ENCODE measurements around the gene ATP8A1.

Gene ATP8A1

DNA sequence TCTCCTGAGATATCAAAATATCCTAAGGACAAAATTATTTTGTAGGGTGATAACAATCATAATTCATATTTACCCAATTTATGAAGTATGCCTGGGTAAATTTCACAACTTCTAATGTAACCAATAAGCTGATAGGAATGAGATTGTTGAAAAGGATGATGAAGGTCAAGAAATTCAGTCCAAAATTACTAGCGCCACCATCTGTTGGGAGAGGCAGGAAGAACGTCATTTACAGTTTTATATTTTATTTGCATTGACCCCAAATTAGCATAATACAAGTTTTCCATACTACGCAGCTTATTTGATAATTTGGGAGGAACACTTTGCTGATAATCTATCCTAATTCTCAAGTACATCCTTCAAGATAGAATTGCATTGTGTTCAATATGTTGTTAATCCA lies 78.7 kb downstream of the ATP8A1 start:
- ATAC-seq (ENCODE audit: insufficient read depth, low read depth) (no peak), DNase-seq (no peak)
- Histone ChIP-seq H3K4me3 (ENCODE audit: low read depth in 1 of 2, low read length in 2 of 2) (no peak overlapping the region), H3K4me1 (ENCODE audit: insufficient read depth, low read length) (no peaks in the 10 kb centered on the region), H3K27me3 (ENCODE audit: insufficient read depth, low read length, poor library complexity) (no peaks in the 10 kb centered on the region), H3K9ac (ENCODE audit: low read depth, low read length) (no peak overlapping the region), H3K36me3 (ENCODE audit: insufficient read depth, low read length) (no peaks in the 10 kb centered on the region), H2AFZ (ENCODE audit: low read depth, low read length) (no peak overlapping the region), H3K4me2 (ENCODE audit: insufficient read depth, low read length) (no peak overlapping the region), H3K9me3 (ENCODE audit: insufficient read depth, low read length, severe bottlenecking) (no peaks in the 10 kb centered on the region), H3K27ac (ENCODE audit: low read length) (no peak overlapping the region), H3K79me2 (ENCODE audit: insufficient read depth, low read length) (no peaks in the 10 kb centered on the region), H4K20me1 (ENCODE audit: insufficient read depth, low read length) (no peaks in the 10 kb centered on the region)
- TF ChIP-seq EZH2 (IDR thresholded peaks at IDR 0.05; ENCODE audit: borderline replicate concordance, low read depth, low read length, severe bottlenecking), result no peak
- TF ChIP-seq, protein P1, sequence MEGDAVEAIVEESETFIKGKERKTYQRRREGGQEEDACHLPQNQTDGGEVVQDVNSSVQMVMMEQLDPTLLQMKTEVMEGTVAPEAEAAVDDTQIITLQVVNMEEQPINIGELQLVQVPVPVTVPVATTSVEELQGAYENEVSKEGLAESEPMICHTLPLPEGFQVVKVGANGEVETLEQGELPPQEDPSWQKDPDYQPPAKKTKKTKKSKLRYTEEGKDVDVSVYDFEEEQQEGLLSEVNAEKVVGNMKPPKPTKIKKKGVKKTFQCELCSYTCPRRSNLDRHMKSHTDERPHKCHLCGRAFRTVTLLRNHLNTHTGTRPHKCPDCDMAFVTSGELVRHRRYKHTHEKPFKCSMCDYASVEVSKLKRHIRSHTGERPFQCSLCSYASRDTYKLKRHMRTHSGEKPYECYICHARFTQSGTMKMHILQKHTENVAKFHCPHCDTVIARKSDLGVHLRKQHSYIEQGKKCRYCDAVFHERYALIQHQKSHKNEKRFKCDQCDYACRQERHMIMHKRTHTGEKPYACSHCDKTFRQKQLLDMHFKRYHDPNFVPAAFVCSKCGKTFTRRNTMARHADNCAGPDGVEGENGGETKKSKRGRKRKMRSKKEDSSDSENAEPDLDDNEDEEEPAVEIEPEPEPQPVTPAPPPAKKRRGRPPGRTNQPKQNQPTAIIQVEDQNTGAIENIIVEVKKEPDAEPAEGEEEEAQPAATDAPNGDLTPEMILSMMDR (IDR thresholded peaks at IDR 0.05; ENCODE audit: borderline replicate concordance, extremely low read depth, low read length, poor library complexity, severe bottlenecking), result peak; percentile 3

DNA sequence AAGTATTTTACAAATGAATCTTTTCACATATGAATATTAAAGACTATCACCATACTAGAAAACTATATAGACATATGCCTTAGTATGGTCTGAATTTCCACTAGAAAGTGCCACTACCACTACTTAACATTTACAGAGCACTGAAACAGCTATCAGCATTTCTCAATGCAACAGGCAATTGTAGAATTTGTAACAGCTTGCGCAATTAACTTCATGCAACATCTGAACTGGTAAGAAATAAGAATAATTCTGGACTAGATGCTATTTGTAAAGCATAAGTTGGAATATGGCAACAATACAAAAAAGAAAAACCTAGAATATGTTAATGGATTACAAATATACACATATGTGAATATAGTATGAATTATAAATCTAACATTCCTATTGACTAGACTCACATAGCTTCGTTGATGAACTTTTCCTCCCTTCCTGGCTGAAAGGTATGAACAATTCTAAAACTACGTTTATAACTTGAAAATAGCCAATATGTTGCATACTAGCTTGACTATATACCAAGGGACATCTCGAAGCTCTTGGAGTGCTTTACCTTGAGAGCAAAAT lies 82.0 kb downstream of the ATP8A1 start:
- H4K20me1 ChIP-seq (ENCODE audit: insufficient read depth, low read length), result no peaks in the 10 kb centered on the region
- H2AFZ ChIP-seq (ENCODE audit: low read depth, low read length), result no peak overlapping the region
- TF ChIP-seq, protein P1 (IDR thresholded peaks at IDR 0.05; ENCODE audit: borderline replicate concordance, extremely low read depth, low read length, poor library complexity, severe bottlenecking), result no peak
- no peak for TF ChIP-seq EZH2 (IDR thresholded peaks at IDR 0.05; ENCODE audit: borderline replicate concordance, low read depth, low read length, severe bottlenecking)
- H3K79me2 ChIP-seq (ENCODE audit: insufficient read depth, low read length), result no peaks in the 10 kb centered on the region
- H3K9ac ChIP-seq (ENCODE audit: low read depth, low read length), result no peak overlapping the region
- H3K27ac ChIP-seq (ENCODE audit: low read length), result no peak overlapping the region
- H3K9me3 ChIP-seq (ENCODE audit: insufficient read depth, low read length, severe bottlenecking), result no peaks in the 10 kb centered on the region
- H3K4me2 ChIP-seq (ENCODE audit: insufficient read depth, low read length), result no peak overlapping the region
- no peak for ATAC-seq (ENCODE audit: insufficient read depth, low read depth)
- H3K4me3 ChIP-seq (ENCODE audit: low read depth in 1 of 2, low read length in 2 of 2), result no peak overlapping the region
- no peaks in the 10 kb centered on the region for H3K4me1 ChIP-seq (ENCODE audit: insufficient read depth, low read length)
- no peak for DNase-seq
- H3K27me3 ChIP-seq (ENCODE audit: insufficient read depth, low read length, poor library complexity), result no peaks in the 10 kb centered on the region
- no peaks in the 10 kb centered on the region for H3K36me3 ChIP-seq (ENCODE audit: insufficient read depth, low read length)

- no peaks in the 10 kb centered on the region for H4K20me1 ChIP-seq (ENCODE audit: insufficient read depth, low read length)
- DNase-seq (no peak), ATAC-seq (ENCODE audit: insufficient read depth, low read depth) (no peak)
- no peaks in the 10 kb centered on the region for H3K9me3 ChIP-seq (ENCODE audit: insufficient read depth, low read length, severe bottlenecking)
- no peak overlapping the region for H3K4me3 ChIP-seq (ENCODE audit: low read depth in 1 of 2, low read length in 2 of 2)
- H3K27me3 ChIP-seq (ENCODE audit: insufficient read depth, low read length, poor library complexity), result no peaks in the 10 kb centered on the region
- no peaks in the 10 kb centered on the region for H3K79me2 ChIP-seq (ENCODE audit: insufficient read depth, low read length)
- H3K9ac ChIP-seq (ENCODE audit: low read depth, low read length), result no peak overlapping the region
- no peaks in the 10 kb centered on the region for H3K36me3 ChIP-seq (ENCODE audit: insufficient read depth, low read length)
- no peak overlapping the region for H3K4me2 ChIP-seq (ENCODE audit: insufficient read depth, low read length)
- H3K27ac ChIP-seq (ENCODE audit: low read length), result no peak overlapping the region
- H3K4me1 ChIP-seq (ENCODE audit: insufficient read depth, low read length), result no peaks in the 10 kb centered on the region
- TF ChIP-seq, protein P1 (IDR thresholded peaks at IDR 0.05; ENCODE audit: borderline replicate concordance, extremely low read depth, low read length, poor library complexity, severe bottlenecking), result no peak
- no peak for TF ChIP-seq EZH2 (IDR thresholded peaks at IDR 0.05; ENCODE audit: borderline replicate concordance, low read depth, low read length, severe bottlenecking)
- no peak overlapping the region for H2AFZ ChIP-seq (ENCODE audit: low read depth, low read length)
Observed at GRCh38 chr4:42573249-42573648, 83.7 kb downstream of the ATP8A1 start.

- no peaks in the 10 kb centered on the region for H3K79me2 ChIP-seq (ENCODE audit: insufficient read depth, low read length)
- no peaks in the 10 kb centered on the region for H3K9me3 ChIP-seq (ENCODE audit: insufficient read depth, low read length, severe bottlenecking)
- no peaks in the 10 kb centered on the region for H3K27me3 ChIP-seq (ENCODE audit: insufficient read depth, low read length, poor library complexity)
- no peak for ATAC-seq (ENCODE audit: insufficient read depth, low read depth)
- H4K20me1 ChIP-seq (ENCODE audit: insufficient read depth, low read length), result no peaks in the 10 kb centered on the region
- H3K4me2 ChIP-seq (ENCODE audit: insufficient read depth, low read length), result no peak overlapping the region
- H3K9ac ChIP-seq (ENCODE audit: low read depth, low read length), result no peak overlapping the region
- H3K4me1 ChIP-seq (ENCODE audit: insufficient read depth, low read length), result no peaks in the 10 kb centered on the region
- no peak overlapping the region for H3K27ac ChIP-seq (ENCODE audit: low read length)
- TF ChIP-seq, protein P1 (IDR thresholded peaks at IDR 0.05; ENCODE audit: borderline replicate concordance, extremely low read depth, low read length, poor library complexity, severe bottlenecking), result no peak
- TF ChIP-seq EZH2 (IDR thresholded peaks at IDR 0.05; ENCODE audit: borderline replicate concordance, low read depth, low read length, severe bottlenecking), result no peak
- H2AFZ ChIP-seq (ENCODE audit: low read depth, low read length), result no peak overlapping the region
- H3K4me3 ChIP-seq (ENCODE audit: low read depth in 1 of 2, low read length in 2 of 2), result no peak overlapping the region
- no peak for DNase-seq
- no peaks in the 10 kb centered on the region for H3K36me3 ChIP-seq (ENCODE audit: insufficient read depth, low read length)
Observed at GRCh38 chr4:42570221-42570620, 86.7 kb downstream of the ATP8A1 start.
